HG02571 (cell line): ENCODE data around the gene ERICH3.

Experiments
- ATAC-seq: cut with Tn5 transposase; IDR thresholded peaks from one replicate; pipeline ENCODE4 v1.9.1; 2021; ENCODE audit warnings: mild to moderate bottlenecking, moderate library complexity; ENCODE audit not compliant: unreplicated experiment

Gene ERICH3

GRCh38 chr1:74673351-74674111 is at the start of gene ERICH3:
Gene ERICH3, minus strand, starts transcription at chr1:74673792. Its CDS starts 273 bp downstream, at chr1:74673519.
- no peak for ATAC-seq

GRCh38 chr1:74717626-74718025 is 44.0 kb upstream of the ERICH3 start:
- no peak for ATAC-seq

GRCh38 chr1:74716822-74717221 is 43.2 kb upstream of the ERICH3 start:
- ATAC-seq, result no peak

DNA sequence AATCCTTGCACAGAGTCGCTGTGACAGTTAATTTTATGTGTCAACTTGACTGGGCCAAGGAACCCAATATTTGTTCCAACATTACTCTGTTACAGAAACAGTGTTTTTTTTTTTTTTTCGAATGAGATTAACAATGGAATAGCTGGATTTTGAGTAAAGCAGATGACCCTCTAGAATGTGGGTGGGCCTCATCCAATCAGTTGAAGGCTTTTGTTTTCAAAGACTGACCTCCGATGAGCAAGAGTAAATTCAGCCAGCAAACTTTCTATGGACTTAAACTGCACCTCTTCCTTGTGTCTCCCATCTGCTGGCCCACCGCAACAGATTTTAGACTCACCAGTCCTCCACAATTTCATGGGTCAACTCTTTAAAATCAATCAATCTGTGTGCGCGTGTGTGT is 42.2 kb upstream of the ERICH3 start:
- no peak for ATAC-seq

GRCh38 chr1:74715236-74715502 is 41.6 kb upstream of the ERICH3 start:
- ATAC-seq, result no peak

GRCh38 chr1:74714429-74715235 is 41.0 kb upstream of the ERICH3 start:
- peak; percentile 71 for ATAC-seq

DNA sequence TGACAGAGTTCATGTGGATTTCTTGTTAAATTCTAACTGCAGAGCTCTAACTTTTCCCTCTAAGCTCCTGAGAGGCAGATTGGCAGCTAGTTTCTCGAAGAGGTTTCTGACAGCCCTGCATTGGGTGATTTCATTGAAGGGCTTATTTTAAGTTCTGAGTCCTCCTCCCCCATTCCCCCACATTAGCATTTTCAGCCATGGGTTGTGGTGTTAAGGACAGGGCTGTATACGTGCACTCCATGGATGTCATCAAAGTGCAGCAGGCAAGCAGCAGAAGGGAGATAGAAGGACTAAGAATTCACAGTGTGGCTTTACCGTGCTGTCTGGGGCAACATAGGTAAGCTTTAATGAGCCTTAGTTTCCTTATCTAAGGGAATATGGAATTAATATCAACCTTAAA is 40.3 kb upstream of the ERICH3 start:
- no peak for ATAC-seq

DNA sequence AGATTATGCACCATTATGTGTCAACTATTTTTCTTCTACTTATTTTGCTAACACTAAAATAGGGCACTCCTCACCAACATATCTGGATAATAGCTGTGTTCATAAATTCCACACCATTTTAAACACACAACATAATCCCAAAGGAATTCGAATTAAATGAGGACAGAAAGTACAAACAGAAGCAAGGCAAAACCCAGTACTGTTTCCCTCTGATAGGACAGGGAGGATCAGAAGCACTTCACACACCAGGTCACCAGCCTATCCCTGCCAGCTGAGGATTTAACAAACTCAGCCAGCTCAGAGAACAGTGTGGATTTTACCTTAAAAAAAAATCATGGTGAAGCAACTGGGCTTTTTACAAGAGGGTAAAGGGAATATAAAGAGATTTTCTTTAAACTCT is 39.3 kb upstream of the ERICH3 start:
- no peak for ATAC-seq

DNA sequence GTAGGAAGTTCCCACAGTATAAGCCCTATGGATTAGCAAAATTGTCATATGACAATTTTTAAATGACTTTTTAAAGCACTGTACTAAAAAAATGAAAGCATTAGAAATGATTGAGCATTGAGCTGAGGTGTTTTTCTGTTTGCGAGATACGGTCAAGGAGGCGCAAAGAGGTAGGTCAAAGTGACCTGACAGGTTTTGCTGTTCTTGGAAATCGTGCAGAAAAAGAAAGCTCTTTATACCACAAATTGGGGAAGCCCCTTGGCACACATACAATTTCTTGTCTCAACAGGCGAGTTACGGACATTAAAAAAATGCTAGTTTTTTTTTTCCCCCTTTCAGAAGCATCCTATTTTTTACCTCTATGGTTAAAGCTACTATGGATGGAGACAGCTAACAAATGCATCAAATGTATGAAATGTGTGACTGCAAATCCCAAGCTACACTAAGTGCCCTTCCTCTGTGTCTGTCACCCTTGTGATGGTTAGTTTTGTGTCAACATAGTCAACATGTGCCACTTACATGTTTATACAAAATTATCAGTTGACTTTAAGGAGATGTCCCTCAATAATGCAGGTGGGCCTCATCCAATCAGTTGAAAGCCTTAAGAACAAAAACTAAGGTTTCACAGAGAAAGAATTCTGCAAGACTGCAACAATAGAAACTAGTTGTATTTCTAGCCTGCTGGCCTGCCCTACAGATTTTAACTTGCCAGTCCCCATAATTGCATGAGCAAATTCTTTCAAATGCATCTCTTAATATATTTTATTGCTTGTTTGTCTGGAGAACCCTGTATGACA is 30.0 kb upstream of the ERICH3 start:
- no peak for ATAC-seq

DNA sequence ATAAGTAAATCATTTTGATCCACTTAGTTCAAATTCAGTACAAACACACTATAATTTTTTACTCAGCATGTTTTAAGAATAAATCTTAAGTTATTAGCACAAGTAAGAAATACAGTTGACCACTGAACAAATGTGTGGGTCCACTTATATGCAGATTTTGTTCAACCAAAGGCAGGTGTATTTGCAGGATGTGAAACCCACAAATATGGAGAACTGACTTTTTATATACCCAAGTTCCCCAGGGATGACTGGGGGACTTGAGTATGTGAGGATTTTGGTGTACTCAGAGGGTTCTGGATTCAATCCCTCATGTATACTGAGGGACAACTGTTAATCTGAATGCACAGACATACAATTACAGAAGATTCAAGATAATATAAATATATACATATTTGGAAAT is 25.7 kb upstream of the ERICH3 start:
- ATAC-seq, result no peak

DNA sequence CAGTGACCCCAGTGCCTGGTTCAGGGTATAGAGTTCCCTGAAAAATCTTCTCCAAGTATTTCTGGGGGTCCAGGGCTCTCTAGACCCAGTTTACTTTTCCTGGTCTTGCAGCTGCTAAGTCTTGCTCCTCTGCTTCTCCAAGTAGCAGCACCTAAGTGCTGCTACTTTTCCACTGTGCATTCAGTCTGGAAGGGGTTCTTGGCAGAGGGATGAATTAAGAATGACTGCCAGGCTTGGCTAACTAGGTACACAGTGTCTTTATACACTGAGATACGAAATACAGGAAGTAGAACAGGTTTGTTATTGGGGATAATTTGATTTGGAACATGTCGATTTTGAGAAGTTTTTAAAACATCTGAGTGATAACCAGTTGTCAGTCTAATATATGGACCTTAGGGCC is 24.2 kb upstream of the ERICH3 start:
- no peak for ATAC-seq

DNA sequence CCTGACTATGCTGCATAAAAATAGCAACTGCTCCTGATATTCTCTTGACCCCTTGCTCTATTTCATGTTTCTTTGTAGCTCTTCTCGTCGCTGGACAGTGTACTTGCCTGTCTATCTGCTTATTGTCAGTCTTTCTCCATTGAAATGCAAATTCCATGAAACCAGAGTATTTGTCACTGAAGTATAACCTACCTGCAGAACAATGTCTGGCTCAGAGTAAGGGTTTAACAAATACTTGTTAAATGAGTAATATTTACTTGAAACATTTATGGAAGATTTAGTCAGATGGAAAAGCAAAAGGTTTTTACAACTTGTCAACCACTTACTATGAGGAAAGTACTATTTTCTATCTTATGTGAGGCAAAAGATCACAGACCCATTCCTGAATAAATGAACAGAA is 19.9 kb upstream of the ERICH3 start:
- ATAC-seq, result no peak

- no peak for ATAC-seq
Observed at GRCh38 chr1:74690909-74691308, 17.3 kb upstream of the ERICH3 start.

DNA sequence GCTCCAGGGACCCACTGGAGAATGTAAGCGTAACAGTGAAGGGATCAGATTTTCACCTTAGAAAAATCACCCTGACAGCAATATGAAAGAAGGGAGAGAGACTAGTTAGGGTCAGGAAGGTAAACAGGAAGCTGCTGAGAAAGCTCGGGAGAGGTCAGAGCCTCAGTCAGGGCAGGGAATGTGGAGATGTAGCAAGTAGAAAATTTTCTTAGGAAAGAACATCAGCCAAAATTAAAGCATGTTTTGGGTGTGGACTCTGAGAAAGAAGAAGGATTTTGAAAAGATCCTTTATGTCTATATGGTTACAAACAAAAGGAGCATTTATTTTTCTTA is 16.7 kb upstream of the ERICH3 start:
- no peak for ATAC-seq

- peak; percentile 73 for ATAC-seq
Observed at GRCh38 chr1:74689621-74690363, 16.2 kb upstream of the ERICH3 start.

- ATAC-seq, result no peak
Observed at GRCh38 chr1:74686928-74687327, 13.3 kb upstream of the ERICH3 start.

DNA sequence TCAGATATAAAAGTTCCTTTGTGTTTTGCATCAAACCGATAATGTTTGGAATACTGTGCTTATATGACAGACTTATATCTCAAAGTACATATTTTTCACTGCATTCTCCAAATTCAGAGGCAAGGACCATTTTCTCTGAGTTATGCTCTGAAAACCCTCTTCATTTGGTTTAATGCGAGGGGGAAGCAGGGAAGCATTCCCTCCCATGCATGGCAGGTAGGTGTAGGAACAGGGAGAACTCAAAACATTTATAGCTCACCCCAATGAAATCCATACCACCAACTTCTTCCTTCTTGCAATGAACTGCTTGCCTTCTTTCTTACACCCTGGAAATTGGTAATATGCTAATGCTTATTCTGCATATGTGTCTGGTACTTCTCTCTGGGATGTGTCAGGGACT is 10.7 kb upstream of the ERICH3 start:
- no peak for ATAC-seq

DNA sequence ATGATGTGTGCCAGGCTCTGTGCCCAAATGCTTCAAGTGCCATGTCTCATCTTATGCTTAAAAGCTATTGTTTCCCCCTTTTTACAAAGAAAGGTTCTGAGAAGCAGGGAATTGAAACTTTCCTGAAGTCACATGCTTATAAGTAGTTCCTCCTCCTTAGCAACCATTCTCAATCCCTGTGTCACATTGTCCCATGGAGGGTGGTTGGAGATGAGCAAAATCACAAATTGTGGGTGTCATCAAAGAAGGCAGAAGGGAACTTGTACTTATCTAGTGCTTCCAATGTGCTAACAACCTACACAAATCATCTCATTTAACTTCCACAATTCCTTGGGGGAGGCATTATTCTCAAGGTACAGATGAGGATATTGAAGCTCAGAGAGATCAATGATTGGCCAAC is 10.1 kb upstream of the ERICH3 start:
- ATAC-seq, result no peak

GRCh38 chr1:74681851-74682250 is 8.3 kb upstream of the ERICH3 start:
- no peak for ATAC-seq

GRCh38 chr1:74681449-74681848 is 7.9 kb upstream of the ERICH3 start:
- peak; percentile 83 for ATAC-seq

- peak; percentile 21 for ATAC-seq
Observed at GRCh38 chr1:74681001-74681400, 7.4 kb upstream of the ERICH3 start.
